ENCODE data around the gene ITPR1.

DNA sequence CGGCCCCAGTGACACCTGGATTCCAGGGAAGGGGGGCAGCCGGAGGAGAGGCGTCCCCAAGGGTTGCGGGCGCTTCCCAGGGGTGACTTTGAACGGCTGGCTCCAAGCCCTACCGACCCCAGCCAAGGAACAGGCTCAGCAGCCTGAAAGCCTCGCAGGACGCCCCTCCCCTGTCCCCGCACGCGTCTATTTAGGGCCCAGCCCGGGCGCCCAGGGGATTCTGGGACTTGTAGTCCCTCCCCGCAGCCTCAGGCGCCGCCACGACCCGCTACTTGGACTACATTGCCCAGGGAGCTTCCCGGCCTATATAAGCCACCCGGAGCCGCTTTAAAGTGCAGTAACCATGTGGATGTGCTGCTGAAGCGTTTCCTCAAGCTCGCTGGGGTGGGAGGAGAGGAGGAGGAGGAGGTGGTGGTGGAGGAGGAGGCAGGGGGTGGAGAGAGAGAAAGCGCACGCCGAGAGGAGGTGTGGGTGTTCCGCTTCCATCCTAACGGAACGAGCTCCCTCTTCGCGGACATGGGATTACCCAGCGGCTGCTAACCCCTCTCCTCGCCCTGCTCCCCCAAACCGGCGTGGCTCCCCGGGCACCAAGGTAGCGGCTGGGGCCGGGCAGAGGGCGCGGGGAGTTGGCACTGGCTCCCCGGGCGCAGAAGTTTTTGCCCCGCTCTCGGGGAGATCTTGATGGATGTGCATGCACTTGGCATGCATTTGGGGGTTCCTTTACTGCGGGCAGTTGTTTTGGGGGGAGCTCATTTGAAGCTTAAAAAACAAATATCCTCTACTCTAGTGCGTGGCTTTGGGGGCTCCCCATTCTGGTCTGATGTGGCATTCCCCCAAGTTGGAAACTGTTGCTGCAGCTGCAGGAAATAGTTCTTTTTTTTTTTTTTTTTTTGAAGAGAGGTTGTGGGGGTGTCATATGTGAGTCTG, at the start of gene ITPR1:
- TF ChIP-seq, protein P1, sequence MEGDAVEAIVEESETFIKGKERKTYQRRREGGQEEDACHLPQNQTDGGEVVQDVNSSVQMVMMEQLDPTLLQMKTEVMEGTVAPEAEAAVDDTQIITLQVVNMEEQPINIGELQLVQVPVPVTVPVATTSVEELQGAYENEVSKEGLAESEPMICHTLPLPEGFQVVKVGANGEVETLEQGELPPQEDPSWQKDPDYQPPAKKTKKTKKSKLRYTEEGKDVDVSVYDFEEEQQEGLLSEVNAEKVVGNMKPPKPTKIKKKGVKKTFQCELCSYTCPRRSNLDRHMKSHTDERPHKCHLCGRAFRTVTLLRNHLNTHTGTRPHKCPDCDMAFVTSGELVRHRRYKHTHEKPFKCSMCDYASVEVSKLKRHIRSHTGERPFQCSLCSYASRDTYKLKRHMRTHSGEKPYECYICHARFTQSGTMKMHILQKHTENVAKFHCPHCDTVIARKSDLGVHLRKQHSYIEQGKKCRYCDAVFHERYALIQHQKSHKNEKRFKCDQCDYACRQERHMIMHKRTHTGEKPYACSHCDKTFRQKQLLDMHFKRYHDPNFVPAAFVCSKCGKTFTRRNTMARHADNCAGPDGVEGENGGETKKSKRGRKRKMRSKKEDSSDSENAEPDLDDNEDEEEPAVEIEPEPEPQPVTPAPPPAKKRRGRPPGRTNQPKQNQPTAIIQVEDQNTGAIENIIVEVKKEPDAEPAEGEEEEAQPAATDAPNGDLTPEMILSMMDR (IDR thresholded peaks at IDR 0.05) = peak in 1 of 6 experiments; percentile 22
- TF ChIP-seq POLR2A (IDR thresholded peaks at IDR 0.05) = peak; percentile 96 to 100

All from thyroid gland (tissue), 4 donors.